ENCODE data around the gene CLIC3.

GRCh38 chr9:137030538-137031527, 34.5 kb upstream of the CLIC3 start:
- TF ChIP-seq CTCF (conservative IDR thresholded peaks at IDR 0.05) (no peak), EZH2 (IDR thresholded peaks at IDR 0.05; ENCODE audit: low read depth) (no peak)
